Peyer's patch (tissue), 4 donors: ENCODE results near the gene CYP4F3.
A peak's percentile ranks its signal among the peaks of the same experiment; 100 is the strongest.

ENCODE experiments used
- POLR2A ChIP-seq, 2 donors: fragments of 450-650 bp; IDR thresholded peaks; one replicate each; pipeline ENCODE4 v1.5.1; 2017; ENCODE audit warnings: antibody characterized with exemption in 2 of 2, mild to moderate bottlenecking in 2 of 2, moderate library complexity in 2 of 2
- TF ChIP-seq, protein P1 (sequence below), 6 experiments: fragments of 450-650 bp in 4 of 6; fragments of 200-600 bp in 2 of 6; sonication (generic) in 1 of 6; IDR thresholded peaks; one replicate each; pipeline ENCODE4 v1.5.1; 2017 to 2019; ENCODE audit warnings: antibody characterized with exemption in 6 of 6, mild to moderate bottlenecking in 3 of 6, moderate library complexity in 1 of 6

DNA sequence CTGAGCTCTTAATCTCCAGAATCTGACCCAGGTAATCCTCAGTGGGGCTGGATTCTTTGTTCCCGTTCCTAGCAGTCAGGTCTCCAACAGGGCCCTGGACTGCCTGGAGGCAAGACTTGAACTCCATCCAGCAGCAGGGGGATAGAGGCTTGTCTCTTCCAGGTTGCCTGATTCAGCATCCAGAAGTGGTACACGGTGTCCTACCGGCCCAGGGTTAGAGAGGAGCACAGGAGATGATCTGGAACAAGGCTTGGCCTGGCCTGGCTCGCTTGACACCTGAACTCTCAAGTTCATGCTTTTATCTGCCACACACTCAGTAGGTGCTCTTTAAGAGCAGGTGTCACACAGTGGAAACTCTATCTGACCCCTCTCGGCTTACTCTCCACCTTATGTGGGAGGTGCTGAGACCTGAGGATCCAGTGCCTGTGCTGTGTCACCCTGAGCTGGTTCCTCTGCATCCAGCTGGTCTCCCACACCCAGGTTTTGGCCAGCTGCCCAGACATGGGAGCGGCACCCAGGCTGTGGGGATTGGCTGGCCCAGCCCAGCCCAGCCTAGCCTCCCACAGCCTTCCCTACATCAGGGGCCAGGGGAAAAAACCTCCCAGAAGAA, at the start of gene CYP4F3:
- peak in 1 of 2 donors; percentile 51 for TF ChIP-seq POLR2A (IDR thresholded peaks at IDR 0.05)
- TF ChIP-seq, protein P1, sequence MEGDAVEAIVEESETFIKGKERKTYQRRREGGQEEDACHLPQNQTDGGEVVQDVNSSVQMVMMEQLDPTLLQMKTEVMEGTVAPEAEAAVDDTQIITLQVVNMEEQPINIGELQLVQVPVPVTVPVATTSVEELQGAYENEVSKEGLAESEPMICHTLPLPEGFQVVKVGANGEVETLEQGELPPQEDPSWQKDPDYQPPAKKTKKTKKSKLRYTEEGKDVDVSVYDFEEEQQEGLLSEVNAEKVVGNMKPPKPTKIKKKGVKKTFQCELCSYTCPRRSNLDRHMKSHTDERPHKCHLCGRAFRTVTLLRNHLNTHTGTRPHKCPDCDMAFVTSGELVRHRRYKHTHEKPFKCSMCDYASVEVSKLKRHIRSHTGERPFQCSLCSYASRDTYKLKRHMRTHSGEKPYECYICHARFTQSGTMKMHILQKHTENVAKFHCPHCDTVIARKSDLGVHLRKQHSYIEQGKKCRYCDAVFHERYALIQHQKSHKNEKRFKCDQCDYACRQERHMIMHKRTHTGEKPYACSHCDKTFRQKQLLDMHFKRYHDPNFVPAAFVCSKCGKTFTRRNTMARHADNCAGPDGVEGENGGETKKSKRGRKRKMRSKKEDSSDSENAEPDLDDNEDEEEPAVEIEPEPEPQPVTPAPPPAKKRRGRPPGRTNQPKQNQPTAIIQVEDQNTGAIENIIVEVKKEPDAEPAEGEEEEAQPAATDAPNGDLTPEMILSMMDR (IDR thresholded peaks at IDR 0.05), result peak in 1 of 6 experiments; percentile 4
